Activated CD4-positive, alpha-beta T cell treated with anti-CD3 and anti-CD28 coated beads, Interleukin-2, amount 50 U/mL, for 4 hours (primary cell): ENCODE results near the gene PPP1R13B.
A peak's percentile ranks its signal among the peaks of the same experiment; 100 is the strongest.

Experiments used
- DNase-seq, 2 experiments: peaks; one replicate each; pipeline ENCODE4 v3.0.0-alpha.2; 2020

The PPP1R13B gene

DNA sequence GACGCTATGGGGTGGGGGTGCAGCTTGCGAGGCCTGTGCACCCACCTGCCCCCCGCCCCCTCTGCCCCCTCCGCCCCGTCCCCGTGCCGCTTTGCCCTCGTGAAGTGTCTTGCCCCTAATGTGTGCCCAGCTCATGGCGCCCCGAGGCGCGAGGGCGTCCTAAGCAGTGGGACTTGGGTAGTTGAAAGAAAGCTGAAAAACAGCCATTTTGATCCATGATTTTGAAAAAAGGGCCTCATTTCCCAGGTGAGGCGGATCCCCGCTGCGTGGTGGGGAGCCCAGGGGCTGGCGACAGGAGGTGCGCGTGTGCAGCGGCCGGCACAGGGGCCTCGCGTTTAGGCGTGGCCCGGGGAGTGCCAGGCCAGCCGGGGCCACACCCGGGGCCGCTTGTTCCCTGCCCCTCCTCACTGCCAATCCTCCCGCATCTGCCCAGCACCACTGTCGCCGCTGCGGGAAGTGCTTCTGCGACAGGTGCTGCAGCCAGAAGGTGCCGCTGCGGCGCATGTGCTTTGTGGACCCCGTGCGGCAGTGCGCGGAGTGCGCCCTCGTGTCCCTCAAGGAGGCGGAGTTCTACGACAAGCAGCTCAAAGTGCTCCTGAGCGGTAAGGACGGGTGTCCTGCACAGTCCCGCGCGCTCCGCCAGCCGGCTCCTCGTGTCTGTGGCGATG, 119.9 kb downstream of the PPP1R13B start:
- DNase-seq: no peak

DNA sequence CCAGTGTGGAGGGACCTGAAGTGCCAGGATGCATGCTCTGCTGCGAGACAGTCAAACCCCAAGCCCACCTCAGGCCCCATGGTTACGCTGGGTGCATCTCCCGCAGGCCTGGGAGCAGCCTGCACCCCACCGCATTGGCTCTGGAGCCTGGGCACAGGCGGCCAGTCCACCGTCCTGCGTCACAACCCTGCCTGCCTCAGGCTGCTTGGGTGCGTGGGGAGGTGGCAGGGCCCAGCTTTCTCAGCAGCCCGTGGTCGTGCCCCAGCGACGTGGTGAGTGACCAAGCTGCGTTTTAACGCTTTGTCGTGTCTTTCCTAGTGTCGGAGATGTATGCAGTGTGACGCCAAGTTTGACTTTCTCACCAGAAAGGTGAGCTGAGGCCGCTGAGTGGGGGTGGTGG, 120.9 kb downstream of the PPP1R13B start:
- no peak for DNase-seq

DNA sequence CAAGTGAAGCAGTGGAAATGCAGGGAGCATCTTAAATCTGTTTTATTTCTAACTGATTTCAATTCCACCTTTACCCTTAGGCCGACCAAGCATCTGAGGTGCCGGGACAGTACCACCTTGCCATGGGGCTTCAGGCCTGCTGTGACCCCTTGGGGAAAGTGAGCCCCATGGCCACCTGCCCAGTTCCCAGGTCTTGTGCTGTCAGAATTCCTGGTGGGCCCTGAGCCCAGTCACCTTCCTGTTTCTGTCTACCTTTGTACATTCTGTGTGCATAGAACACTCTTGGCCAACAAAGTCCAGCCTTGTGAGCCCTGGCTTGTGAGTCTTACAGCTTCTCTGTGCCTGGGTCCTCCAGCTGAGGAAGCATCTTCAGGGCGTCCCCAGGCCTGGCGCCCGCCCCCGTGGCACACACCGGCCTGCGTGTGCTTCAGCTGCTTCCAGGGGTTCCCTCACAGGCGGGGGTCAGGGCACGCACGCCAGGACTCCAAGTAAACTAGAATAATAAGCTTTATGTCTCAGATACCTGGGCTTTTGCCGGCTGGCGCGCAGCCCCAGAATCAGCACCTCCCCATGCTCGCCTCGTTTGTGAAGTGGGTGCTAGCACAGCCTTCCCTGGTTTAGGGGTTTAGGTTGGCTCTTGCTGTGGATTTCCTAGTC, 121.5 kb downstream of the PPP1R13B start:
- DNase-seq: no peak

DNA sequence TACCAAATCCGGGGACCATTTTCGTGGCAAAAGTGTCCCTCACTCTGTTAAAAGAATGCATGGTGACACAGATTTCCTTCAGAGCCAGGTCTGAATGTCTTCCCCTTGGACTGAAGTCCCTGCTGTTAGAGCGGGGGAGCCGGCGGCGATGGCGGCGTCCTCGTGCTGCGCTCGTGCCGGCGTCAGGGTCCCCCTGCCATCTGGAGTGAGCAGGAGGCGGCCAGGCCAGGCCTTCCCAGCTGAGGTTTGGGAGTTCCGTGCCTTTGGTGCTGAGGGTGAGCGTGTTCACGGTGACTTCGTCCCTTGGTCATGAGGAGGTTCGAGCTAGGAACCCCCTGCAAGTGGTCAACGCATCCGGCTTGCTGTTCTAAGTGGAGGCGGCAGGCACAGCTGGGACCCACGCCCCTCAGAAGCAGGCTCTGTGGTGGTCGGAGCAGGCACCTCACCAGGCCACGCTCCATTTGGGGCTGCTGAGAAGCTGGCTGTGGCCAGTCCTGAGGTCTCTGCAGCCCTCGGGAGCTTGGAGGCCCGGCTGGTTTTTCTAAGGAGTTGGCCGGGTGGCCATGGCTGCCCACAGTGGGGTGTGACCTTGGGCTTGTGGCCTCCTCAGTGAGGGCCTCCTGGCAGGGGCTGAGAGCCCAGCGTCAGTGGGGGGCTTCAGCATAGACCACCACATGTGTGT, 122.2 kb downstream of the PPP1R13B start:
- DNase-seq: no peak

DNA sequence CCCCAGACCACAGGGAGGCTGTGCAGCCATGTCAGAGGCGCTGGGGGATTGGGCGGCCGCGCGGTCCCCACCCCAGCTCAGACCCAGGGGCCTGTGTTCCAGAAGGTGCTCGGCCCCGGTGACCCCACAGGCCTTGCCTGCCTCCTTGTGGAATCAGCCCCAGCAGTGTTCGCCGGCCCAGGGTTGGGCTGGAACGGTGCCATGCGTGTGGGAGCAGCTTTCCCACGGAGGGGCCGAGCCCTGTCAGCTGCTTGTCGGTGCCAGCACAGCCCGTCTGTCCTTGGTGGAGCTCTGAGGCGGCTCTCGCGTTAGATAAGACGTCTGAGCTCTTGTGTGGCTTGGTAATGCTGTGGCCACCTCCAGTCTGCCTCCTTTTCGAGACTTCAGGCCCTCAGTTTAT, 123.3 kb downstream of the PPP1R13B start:
- no peak for DNase-seq

DNA sequence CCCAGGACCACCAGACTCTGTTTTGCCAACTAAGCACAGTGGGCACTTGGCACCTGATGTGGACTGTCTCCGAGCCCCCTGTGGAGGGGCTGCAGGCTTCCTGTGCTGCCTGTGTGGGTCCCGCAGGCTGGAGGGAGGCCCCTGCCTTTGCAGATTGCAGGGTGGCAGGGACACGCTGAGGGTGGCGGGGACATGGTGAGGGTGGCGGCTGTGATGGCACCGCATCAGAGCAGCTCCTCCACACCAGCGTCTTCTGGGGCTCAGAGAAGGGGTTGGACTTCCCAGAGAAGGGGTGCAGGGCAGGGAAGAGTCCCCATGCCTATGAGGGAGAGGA, 123.7 kb downstream of the PPP1R13B start:
- DNase-seq: no peak

DNA sequence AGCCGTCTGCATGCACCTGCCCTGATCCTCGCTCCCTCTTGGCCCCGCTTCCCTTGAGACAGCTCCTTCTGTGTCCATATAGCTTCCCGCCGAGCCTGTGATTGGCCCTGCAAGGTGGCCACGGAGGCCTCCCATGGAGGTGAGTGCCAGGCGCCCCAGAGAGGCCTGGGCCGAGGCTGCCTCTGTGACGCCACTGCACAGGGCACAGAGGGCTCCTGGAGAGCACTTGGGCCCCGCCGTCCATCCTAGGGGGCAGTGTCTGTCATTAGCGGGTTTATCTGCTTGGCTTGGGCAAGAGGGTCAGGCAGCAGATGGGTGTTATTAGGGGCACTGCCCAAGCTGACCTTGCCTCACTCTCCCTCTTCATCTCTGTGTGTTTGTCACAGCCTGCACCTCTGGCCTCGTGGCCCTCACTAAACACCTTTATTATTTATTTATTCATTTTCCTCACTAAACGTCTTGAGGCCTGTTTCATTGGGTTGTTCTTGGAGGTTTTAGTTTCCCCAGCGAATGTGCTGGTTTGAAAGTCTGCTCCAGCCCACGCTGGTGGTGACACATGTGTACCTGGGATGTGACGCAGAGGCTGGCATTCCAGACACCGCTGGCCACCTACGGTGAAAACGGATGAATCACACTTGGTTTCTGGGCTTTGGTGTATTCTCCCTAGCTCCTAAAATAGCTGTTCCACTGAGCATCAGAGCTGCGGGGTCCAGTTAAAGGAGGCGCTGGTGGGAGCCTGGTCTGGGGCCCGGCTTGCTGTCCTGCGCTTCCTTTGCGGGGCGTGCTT, 125.8 kb downstream of the PPP1R13B start:
- peak; percentile 23 to 29 for DNase-seq

DNA sequence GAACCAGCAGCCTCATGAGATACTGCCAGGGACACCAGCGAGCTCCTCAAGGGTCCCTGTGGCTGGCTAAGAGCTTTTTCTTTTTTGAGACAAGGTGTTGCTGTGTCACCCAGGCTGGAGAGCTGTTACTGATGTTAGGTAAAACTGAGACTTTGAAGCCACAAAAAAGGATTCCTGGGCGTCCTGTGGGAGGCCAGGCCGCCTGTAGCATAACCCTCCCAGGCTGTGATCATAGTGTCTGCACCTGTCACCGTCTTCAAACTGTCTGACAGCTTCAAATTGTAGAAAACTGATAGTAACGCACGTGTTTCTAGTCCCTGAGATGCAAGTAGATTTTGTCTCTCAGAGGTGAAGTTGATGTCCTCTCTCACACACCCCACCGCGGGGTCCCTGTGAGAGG, 127.6 kb downstream of the PPP1R13B start:
- DNase-seq: no peak

DNA sequence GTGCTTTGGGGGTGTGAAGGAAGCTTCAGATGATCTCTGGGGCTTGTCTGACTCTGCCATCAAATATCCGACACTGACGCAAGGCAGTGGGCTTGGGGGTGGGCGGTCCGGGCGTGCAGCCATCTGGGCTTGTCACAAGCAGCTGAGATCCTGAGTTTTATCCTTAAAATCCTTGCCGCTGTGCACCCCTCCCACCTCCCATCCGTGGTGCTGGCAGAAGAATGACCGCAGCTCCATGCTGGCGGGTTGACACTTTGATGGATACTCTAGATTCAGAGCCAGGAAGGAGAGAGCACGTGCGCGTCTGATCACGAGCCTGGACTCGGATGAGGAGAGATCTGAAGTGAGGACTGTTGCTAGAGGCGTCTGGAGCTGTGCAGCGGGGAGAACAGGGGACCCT, 128.8 kb downstream of the PPP1R13B start:
- no peak for DNase-seq

DNA sequence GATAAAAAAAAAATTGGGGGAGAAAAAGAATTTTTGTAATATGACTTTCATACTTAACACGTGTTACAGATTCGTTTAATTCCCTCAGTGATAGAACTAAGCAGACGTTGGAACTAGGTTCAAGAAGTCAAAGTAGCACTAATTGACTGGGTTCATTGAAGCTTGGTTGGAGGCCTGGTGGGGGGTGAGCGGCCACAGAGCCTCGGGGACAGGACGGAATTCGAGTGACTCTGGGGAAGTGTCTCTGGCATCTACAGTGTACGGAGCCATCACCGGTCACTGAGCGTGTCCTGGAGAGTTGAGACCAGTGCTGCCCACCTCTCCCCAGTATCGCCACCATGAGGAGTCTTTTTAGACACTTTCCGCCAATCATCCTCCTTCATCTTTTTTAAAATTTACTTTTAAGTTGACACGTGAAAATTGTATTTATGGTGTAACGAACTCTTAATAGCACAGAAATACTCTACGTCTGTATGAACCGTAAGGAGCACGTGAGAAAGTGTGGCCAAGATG, 130.4 kb downstream of the PPP1R13B start:
- no peak for DNase-seq

DNA sequence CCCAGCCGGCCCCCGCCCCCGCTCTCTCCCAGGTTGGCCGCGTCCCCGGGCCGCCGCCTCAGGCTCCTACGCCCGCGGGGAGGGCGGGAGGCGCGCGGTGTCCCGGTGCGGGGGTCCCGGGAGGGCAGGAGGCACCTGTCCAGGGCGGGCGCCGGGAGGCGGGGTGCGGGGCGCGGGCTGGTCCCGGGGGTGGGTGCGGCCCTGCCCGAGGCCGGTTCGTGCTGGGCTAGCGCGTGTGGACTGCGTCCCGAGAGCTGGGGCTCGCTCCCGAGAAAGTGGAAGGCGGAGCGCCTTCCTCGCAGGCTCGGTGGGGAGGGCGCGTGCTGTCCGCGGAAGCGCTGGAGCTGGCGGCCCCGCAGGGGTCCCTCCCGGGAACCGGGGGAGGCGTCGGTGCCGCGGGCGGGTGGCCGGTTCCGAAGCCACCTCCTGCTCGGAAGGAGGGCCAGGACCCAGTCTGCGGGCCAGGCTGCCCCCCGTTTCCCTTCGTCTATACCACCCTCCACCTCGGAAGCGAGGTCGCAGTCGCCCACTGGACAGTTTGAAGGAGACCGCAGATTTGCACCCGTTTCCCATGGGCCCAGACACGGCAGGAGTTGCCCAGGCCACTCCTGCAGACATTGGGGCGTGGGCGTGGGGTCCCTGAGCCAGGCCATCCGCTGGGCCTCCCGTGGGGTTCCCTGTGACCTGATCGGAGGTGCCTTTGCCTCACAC, 131.1 kb downstream of the PPP1R13B start:
- DNase-seq: no peak

DNA sequence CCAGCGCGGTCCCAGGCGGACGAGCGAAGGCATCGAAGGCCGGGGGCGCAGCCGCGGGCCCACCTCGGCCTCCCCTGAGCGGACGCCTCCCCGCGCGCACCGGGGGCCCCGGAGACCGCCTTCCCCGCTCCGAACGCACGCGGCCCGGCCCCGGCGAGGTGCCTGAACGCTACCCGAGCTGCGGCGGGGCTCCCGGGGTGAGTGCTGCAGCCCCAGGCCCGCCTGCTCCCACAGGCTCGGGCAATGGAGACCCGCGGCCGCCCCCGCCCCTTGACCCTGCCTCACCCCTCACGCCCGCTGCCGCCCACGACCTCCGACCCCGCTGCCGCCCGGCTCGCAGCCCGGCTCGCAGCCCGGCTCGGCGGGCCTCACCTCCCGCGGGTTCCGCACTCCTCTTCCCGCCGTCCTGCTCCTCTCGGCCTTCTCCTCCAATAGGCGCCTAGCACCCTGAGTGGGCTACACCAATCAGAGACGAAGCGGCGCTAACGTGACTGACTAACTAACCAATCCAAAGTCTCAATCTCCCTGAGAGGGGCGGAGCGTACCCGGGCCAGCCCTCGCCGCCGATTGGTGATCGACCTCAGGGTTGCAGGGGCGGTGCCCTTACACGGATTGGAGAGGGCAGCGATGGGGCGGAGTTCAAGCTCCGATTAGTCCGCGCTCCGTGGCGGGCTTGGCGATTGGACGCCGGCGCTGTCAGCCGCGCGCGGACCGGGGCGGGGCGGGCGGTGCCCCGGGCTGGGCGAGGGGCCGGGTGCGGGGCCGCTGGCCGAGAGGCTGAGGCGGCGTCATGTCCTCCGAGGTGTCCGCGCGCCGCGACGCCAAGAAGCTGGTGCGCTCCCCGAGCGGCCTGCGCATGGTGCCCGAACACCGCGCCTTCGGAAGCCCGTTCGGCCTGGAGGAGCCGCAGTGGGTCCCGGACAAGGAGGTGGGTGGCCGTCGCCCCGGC, 132.0 kb downstream of the PPP1R13B start, which contains the start of the genes XRCC3 and ZFYVE21:
Gene XRCC3, minus strand, starts transcription at position 400 of the 949 bp plus-strand sequence. CDS start 4,364 bp downstream, outside the sequence.
Gene ZFYVE21, plus strand, starts transcription at position 759 of the 949 bp plus-strand sequence. Its CDS starts 32 bp downstream, at position 791.
- DNase-seq: peak; percentile 100

DNA sequence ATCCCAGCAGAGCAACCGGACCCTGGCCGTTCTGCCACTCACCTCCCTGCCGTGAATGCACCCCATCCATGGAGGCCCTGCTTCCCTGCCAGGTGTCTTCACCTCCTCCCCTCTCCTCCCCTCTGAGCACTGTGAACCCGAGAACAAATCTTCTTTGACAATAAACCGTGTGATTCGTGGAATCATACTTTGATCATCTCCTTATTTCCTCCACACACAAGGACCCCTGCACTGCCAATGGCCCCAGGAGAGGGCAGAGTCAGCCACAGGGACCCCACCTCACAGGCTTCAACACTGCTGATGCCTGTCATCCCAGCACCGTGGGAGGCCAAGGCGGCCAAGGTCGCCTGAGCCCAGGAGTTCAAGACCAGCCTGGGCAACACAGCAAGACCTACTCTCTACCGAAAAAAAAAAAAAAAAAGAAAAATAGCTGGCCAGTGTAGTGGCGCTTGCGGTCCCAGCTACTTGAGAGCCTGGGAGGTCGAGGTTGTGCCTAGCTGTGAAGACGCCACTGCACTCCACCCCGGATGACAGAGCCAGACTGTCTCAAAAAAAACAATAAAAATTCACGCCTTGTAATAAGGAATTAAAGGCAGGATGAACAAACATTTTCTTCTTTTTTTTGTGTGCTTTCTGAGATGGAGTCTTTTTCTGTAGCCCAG, 133.2 kb downstream of the PPP1R13B start:
- DNase-seq: no peak

DNA sequence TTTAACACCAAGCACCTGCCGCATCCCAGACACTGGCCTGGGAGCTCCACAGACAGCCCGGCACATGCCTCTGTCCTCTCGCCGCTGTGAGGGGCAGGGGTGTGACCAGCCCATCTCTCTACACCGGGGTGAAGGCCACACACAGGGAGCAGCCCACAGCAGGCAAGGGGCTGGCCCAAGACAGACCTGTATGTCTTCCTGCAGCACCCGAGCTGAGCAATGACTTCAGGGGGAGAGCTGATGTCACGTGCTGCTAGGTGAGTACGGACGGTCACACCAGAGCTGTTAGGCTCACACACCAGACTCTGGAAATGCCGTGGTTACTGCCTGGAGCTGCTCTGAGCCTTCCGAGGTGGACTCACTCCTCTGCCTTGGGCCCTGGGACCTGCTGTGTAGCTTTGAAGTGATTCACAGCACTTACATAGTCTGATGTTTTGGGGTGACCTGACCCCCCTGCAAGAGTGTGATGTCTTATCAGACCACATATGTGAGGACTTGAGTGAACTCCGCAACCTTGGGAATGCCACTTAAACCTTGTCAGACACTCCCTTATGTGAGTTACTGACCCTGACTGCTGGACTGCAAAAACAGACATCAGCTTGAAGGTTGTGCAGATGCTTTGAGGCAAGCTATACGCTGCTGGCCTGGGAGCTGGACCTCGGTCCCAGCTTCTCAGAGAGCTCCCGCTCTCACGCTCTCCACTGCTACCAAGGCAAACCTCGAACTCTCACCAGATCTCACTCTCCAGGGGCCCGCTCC, 133.9 kb downstream of the PPP1R13B start:
- DNase-seq: no peak

DNA sequence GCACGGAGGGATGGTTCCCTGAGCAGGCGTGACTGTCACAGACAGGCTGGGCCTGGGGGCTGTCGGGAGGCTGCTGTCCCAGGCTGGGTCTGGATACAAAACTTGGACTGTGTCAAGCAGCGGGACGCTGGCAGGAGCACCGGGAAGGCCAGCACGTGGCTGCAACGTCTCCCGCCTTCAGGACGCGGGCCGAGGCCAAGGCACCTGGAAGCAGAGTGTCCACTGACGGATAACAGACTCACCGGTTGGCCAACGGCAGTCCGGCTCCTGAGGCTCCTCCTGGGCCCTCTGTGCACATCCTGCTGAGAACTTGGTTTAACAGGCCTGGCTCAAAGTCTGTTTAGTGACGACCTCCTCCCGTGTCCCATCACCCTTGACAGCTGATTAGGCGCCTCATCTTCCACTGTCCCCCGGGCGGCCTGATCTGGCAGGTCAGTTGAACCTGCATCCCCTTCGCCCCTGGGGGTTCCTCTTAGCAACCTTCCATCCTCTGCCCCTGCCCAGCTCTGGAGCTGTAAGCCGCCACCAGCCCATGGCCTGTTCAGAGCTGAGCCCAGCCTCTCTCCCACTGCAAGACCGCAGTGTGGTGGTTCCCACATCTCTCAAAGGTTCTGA, 134.6 kb downstream of the PPP1R13B start:
- no peak for DNase-seq

DNA sequence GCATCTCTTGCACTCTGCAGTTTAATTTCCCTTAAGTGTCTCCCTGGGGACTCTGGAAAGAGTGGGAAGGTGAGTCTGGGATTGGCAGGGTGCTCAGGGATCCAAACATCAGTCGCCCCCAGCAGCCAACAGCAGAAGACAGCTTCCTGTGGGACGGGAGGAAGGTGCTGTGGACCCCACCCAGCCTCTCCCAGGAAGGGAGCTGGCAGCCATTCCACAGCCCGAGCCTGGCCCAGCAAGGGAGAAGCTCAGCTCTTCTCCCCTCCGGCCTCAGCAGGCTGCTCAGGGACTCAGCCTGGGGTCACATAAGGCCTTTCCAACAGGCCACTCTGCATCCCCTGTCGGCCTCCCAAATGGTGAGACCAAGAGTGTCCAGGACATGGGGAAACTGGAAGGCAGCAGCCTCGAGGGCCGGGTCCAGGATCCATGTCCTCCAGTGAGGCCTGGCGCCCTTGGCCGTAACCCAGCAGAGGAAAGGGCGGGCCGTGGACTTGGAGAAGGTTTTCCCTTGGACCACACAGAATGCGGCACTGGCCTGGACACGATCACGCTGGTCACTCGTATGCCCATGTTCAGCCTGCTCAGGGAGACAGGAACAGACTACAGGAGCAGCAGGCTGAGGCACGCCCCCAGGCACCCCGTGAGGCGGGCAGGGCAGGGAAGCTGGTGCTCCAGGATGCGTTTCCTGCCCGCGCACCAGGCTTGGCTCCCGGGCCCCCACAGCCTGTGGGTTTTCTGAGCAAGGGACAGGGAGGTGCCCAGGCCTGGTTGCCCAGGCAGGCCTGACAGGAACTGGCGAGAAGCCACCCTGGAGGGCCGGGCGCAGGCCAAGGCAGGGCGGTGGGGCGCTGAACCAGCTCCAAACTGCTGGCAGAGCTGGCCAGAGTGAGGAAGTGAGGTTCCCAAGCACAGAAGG, 135.6 kb downstream of the PPP1R13B start:
- DNase-seq: no peak

DNA sequence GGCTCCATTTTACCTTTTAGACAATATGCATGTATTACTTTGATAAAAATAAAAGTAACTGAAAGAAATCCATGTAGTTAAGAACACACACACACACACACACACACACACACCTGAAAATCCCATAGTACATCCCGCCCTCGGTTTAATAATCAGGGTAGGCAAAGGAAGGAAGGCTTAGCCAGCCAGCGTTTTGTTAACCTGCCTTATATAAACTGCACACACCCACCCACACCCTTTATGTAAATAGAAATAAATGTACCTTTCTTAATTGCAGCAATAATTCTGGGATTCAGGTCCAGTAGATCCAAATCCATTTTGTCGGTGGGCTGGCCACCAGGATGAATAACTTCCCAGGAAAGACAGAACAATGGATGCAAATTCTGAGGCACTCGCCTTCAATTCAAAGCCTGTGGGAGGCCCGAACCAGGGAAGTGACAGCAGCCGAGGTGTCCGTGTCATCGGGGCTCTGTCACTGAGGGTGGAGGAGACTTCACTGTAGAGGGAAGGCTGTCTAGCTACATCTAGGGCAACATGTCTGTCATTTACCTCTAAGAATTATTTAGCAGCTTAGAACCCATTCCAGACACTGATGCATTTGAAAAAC, 136.5 kb downstream of the PPP1R13B start:
- no peak for DNase-seq

DNA sequence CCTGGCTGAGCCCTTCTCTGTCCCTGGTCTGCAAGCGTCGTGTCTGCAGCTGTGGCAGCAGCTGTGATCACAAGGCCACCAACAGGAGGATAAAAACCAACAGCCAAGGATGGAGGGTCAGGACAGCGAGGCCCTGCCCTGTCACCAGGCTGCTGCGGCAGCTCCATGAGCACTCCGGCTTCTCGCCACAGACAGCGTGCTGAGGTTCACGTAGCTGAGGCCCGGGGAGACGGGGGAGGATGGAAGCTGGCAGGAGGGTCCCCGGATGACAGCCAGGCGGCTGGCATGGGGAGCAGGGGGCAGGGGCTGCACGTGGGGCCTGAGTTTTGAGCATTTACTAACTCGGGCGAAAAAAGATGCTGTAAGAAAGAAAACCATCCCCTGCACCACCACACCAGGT, 137.6 kb downstream of the PPP1R13B start:
- DNase-seq: no peak
